Activated CD8-positive, alpha-beta T cell treated with anti-CD3 and anti-CD28 coated beads for 36 hours (primary cell): ENCODE data around the gene SNAPC4. TPM values are rescaled to one million over a fixed set of nuclear protein-coding genes. Genes with fewer than 3 reads are reported as not detected.

ENCODE experiments used
- ATAC-seq: fragments of 200-7000 bp; cut with Tn5 transposase; one replicate; pipeline ENCODE4 v1.10.0; 2021; ENCODE audit warnings: mild to moderate bottlenecking, moderate library complexity
- CTCF ChIA-PET: fragments of 350-600 bp; sonication (Branson Sonifier 250); formaldehyde crosslinking; loops from one replicate; lab custom pipeline; 2021; ENCODE audit warnings: antibody characterized with exemption; lab: Charles Lee
- POLR2A ChIA-PET: fragments of 350-600 bp; sonication (Branson Sonifier 250); formaldehyde crosslinking; loops from one replicate; lab custom pipeline; 2021; ENCODE audit warnings: antibody characterized with exemption; lab: Charles Lee
- DNase-seq: peaks from one replicate; pipeline ENCODE4 v3.0.0-alpha.2; 2020
- H3K27ac Mint-ChIP-seq: one replicate; pipeline ENCODE4 v1.8.0; 2021; ENCODE audit warnings: mild to moderate bottlenecking, mixed read lengths
- H3K27me3 Mint-ChIP-seq: one replicate; pipeline ENCODE4 v1.8.0; 2021; ENCODE audit warnings: mixed read lengths
- H3K36me3 Mint-ChIP-seq: one replicate; pipeline ENCODE4 v1.8.0; 2021; ENCODE audit warnings: low read depth, mixed read lengths
- H3K4me1 Mint-ChIP-seq: one replicate; pipeline ENCODE4 v1.8.0; 2021; ENCODE audit warnings: low read depth, mixed read lengths
- H3K4me3 Mint-ChIP-seq: one replicate; pipeline ENCODE4 v1.8.0; 2021; ENCODE audit warnings: mild to moderate bottlenecking, moderate library complexity, mixed read lengths
- H3K9me3 Mint-ChIP-seq: one replicate; pipeline ENCODE4 v1.8.0; 2021; ENCODE audit warnings: mixed read lengths
- intact Hi-C: fragments of 100-400 bp; cut with micrococcal nuclease; formaldehyde crosslinking; loops from one replicate; pipeline ENCODE4 v1.10.0; 2022
- total RNA-seq, 2 experiments: library from RNA; stranded (reverse); gene quantifications; one replicate each; pipeline ENCODE4 v1.2.3, GENCODE V29; 2021
- TF ChIP-seq, protein P1 (sequence below): fragments of 200-600 bp; IDR thresholded peaks from one replicate; pipeline ENCODE4 v1.8.0; 2022; ENCODE audit warnings: antibody characterized with exemption, mild to moderate bottlenecking

The SNAPC4 gene
- total RNA-seq, 2 experiments from 2014 or later = 15.5 to 17.1 TPM

DNA sequence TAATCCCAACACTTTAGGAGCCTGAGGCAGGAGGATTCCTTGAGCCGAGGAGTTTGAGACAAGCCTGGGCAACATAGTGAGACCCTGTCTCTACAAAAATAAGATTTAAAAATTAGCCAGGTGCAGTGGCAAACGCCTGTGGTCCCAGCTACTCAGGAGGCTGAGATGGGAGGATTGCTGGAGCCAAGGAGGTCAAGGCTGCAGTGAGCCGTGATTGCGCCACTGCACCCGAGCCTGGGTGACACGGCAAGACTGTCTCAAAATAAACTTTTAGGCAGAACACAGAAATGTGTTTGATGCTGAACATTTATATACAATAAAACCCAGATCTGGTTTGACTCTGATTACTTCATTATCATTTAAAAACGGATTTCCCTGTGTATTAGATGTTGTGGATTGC is 5.5 kb upstream of the SNAPC4 start:
- no peak for ATAC-seq
- DNase-seq = no peak
- Mint-ChIP-seq H3K27ac (peak overlapping the region; percentile 32), H3K4me3 (no peak overlapping the region), H3K36me3 (peaks cover 64% of the 10 kb centered on the region), H3K4me1 (peaks cover 66% of the 10 kb centered on the region), H3K9me3 (no peaks in the 10 kb centered on the region), H3K27me3 (no peaks in the 10 kb centered on the region)
- TF ChIP-seq, protein P1, sequence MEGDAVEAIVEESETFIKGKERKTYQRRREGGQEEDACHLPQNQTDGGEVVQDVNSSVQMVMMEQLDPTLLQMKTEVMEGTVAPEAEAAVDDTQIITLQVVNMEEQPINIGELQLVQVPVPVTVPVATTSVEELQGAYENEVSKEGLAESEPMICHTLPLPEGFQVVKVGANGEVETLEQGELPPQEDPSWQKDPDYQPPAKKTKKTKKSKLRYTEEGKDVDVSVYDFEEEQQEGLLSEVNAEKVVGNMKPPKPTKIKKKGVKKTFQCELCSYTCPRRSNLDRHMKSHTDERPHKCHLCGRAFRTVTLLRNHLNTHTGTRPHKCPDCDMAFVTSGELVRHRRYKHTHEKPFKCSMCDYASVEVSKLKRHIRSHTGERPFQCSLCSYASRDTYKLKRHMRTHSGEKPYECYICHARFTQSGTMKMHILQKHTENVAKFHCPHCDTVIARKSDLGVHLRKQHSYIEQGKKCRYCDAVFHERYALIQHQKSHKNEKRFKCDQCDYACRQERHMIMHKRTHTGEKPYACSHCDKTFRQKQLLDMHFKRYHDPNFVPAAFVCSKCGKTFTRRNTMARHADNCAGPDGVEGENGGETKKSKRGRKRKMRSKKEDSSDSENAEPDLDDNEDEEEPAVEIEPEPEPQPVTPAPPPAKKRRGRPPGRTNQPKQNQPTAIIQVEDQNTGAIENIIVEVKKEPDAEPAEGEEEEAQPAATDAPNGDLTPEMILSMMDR = no peak
- intact Hi-C loops = loop anchor here (10.0 kb wide), 1 partner anchor 91 kb away; no protein-coding TSS in a partner anchor
- ChIA-PET CTCF (no interaction called here), POLR2A (interaction anchor here (1.0 kb wide), 1 partner anchor 9 kb away, joined by 3 read pairs; no protein-coding TSS in a partner anchor)

DNA sequence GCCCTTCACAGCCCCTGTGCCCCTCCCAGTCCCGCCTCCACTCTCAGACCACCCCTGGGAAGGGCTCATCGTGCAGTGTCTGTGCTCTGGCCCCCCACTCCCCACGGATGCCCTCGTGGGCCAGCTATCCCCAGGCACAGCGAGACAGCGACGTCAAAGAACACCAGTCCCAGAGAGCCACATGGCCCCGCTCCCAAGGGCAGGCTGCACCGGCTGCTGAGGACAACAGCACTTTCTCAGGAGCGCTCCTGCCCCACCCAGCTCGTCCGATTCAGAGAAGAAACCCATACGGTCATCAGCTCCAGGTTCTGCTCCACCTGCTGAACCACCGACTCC is 4.8 kb upstream of the SNAPC4 start:
- Mint-ChIP-seq H3K36me3 (peaks cover 62% of the 10 kb centered on the region), H3K9me3 (no peaks in the 10 kb centered on the region), H3K27ac (peak overlapping the region; percentile 90), H3K27me3 (no peaks in the 10 kb centered on the region), H3K4me3 (peak overlapping the region; percentile 63), H3K4me1 (peaks cover 64% of the 10 kb centered on the region)
- no peak for DNase-seq
- intact Hi-C loops = loop anchor here (10.0 kb wide), 1 partner anchor 90 kb away; no protein-coding TSS in a partner anchor
- TF ChIP-seq, protein P1 = no peak
- ChIA-PET CTCF (no interaction called here), POLR2A (interaction anchor here (1.0 kb wide), 1 partner anchor 8 kb away, joined by 3 read pairs; no protein-coding TSS in a partner anchor)
- ATAC-seq = no peak

DNA sequence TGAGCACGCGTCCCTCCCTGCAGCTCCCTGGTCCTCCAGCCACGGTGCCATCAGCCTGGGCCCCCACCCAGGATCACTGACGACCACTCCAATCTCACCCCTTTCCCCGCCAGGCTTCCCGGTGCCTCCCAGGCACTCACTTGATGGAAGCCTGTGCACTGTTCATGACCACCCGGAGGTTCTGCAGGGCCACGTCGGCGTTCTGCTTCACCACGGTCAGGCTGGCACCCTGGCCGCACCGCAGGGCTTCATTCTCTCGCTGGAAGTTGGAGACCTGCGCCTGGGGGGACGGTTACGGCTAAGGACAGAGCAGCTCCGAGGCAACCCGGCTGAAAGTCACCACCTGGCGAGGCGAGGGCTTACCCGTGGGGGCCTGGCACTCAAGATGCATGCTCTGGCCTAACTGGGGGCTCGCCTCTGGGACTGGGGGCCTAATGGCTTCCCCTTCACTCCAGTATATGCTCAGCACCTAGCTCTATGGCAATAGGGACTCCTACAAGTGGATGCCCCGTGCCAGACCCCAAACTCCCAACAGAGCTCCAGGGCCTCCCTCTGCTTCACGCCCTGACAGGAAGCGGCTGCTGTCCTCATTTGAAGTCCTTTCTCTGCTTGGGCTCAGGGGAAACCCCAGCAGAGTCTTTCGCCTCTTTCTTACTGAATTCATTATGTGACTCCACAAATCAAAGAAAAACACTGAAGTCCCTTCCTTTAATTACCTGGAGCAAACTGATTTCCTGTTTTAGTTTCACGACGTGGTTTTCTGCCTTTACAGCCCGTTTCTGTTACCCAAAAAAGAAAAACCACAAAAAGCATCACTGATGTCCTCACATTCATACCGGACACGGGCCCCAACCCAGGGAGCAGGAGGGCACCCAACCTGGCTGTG is 4.2 kb upstream of the SNAPC4 start:
- H3K4me1 Mint-ChIP-seq = peaks cover 60% of the 10 kb centered on the region
- H3K27ac Mint-ChIP-seq = peak overlapping the region; percentile 90
- DNase-seq (peak; percentile 81), ATAC-seq (peak; percentile 51)
- TF ChIP-seq, protein P1 = no peak
- H3K9me3 Mint-ChIP-seq = no peaks in the 10 kb centered on the region
- no peaks in the 10 kb centered on the region for H3K27me3 Mint-ChIP-seq
- intact Hi-C loops = loop anchor here (10.0 kb wide), 1 partner anchor 89 kb away; no protein-coding TSS in a partner anchor
- H3K36me3 Mint-ChIP-seq = peaks cover 58% of the 10 kb centered on the region
- POLR2A ChIA-PET = interaction anchor here (0.6 to 1.1 kb wide), 6 partner anchors 9 to 134 kb away, joined by 3 to 4 read pairs (median 3); partner anchors contain the start of gene DNLZ
- H3K4me3 Mint-ChIP-seq = peak overlapping the region; percentile 63
- CTCF ChIA-PET = interaction anchor here (1.6 kb wide), 1 partner anchor 10 kb away, joined by 4 read pairs; no protein-coding TSS in a partner anchor

DNA sequence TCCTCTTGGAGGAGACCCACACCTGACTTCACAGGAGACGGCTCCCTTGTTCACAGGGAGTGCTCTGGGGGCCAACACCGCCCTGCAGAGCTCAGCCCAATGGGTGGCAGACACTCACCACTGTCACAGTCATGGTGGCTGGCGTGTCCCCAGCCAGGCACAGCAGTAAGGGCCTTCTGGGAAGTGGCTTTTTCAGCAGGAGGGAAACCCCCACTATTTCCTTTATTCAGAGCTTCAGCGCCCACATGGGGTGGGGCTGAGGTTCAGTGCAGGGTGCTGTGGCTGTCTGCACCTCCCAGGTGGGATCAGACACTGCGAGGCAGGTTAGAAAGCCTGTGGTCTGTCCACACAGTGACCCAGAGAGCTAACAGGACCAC is 3.6 kb upstream of the SNAPC4 start:
- H3K36me3 Mint-ChIP-seq = peaks cover 58% of the 10 kb centered on the region
- peak; percentile 83 for ATAC-seq
- TF ChIP-seq, protein P1 = no peak
- H3K27ac Mint-ChIP-seq = peak overlapping the region; percentile 90
- intact Hi-C loops = loop anchor here (10.0 kb wide), 1 partner anchor 89 kb away; no protein-coding TSS in a partner anchor
- H3K4me1 Mint-ChIP-seq = peaks cover 61% of the 10 kb centered on the region
- DNase-seq = peak; percentile 92
- H3K4me3 Mint-ChIP-seq = peak overlapping the region; percentile 63
- POLR2A ChIA-PET = interaction anchor here (0.7 to 1.1 kb wide), 6 partner anchors 12 to 135 kb away, joined by 3 to 4 read pairs (median 3); partner anchors contain the start of gene DNLZ
- CTCF ChIA-PET = interaction anchor here (0.7 to 2.4 kb wide), 3 partner anchors 10 to 91 kb away, joined by 3 to 5 read pairs (median 4); no protein-coding TSS in a partner anchor
- no peaks in the 10 kb centered on the region for H3K9me3 Mint-ChIP-seq
- no peaks in the 10 kb centered on the region for H3K27me3 Mint-ChIP-seq
